GM21723 (cell line): ENCODE measurements around the gene MYOZ1.
"Not testable (repeated sequence)": the region's sequence is repeated elsewhere in the genome, so short reads cannot be mapped to it uniquely, and the experiment has no call there.

Source experiments
- ATAC-seq: cut with Tn5 transposase; IDR thresholded peaks from one replicate; pipeline ENCODE4 v1.9.1; 2021; ENCODE audit warnings: mild to moderate bottlenecking, moderate library complexity; ENCODE audit not compliant: unreplicated experiment

Gene MYOZ1

GRCh38 chr10:73647875-73648651 lies 6.8 kb upstream of the MYOZ1 start:
- ATAC-seq, result no peak

- no peak for ATAC-seq
Measured at GRCh38 chr10:73647211-73647874, 6.1 kb upstream of the MYOZ1 start.

- no peak for ATAC-seq
Measured at GRCh38 chr10:73646598-73647041, 5.3 kb upstream of the MYOZ1 start.

- ATAC-seq, result no peak
Measured at GRCh38 chr10:73645251-73645650, 4.0 kb upstream of the MYOZ1 start.

GRCh38 chr10:73644767-73645166 lies 3.5 kb upstream of the MYOZ1 start:
- ATAC-seq, result no peak

GRCh38 chr10:73644015-73644743 lies 2.9 kb upstream of the MYOZ1 start:
- ATAC-seq, result peak; percentile 62

GRCh38 chr10:73643362-73643761 lies 2.1 kb upstream of the MYOZ1 start:
- no peak for ATAC-seq

GRCh38 chr10:73639286-73639685 lies 2.0 kb downstream of the MYOZ1 start:
- no peak for ATAC-seq

- no peak for ATAC-seq
Measured at GRCh38 chr10:73635781-73636180, 5.5 kb downstream of the MYOZ1 start.

- no peak for ATAC-seq
Measured at GRCh38 chr10:73634421-73634820, 6.9 kb downstream of the MYOZ1 start.

- ATAC-seq, result no peak
Measured at GRCh38 chr10:73629165-73629564, 12.1 kb downstream of the MYOZ1 start.

- no peak for ATAC-seq
Measured at GRCh38 chr10:73628405-73628804, 12.9 kb downstream of the MYOZ1 start.

- ATAC-seq, result no peak
Measured at GRCh38 chr10:73627300-73627699, 14.0 kb downstream of the MYOZ1 start.

GRCh38 chr10:73625884-73626752 lies 15.2 kb downstream of the MYOZ1 start:
- peak; percentile 96 for ATAC-seq

- ATAC-seq, result peak; percentile 33
Measured at GRCh38 chr10:73625004-73625883, 16.0 kb downstream of the MYOZ1 start.

GRCh38 chr10:73623056-73623455 lies 18.2 kb downstream of the MYOZ1 start:
- no peak for ATAC-seq

- ATAC-seq, result not testable (repeated sequence)
Measured at GRCh38 chr10:73620974-73621373, 20.3 kb downstream of the MYOZ1 start.

- ATAC-seq, result not testable (repeated sequence)
Measured at GRCh38 chr10:73617143-73617542, 24.1 kb downstream of the MYOZ1 start.

- no peak for ATAC-seq
Measured at GRCh38 chr10:73614720-73615119, 26.6 kb downstream of the MYOZ1 start.

- ATAC-seq, result no peak
Measured at GRCh38 chr10:73609116-73609515, 32.2 kb downstream of the MYOZ1 start.
